SU-DHL-6 (cell line): ENCODE results near the gene GALNT14.

Experiments
- EZH2phosphoT487 ChIP-seq: fragments of 200-600 bp; sonication (generic), shearing (Covaris generic); conservative IDR thresholded peaks from 2 replicates; pipeline ENCODE4 v1.6.1; 2018; ENCODE audit warnings: mild to moderate bottlenecking, antibody characterized with exemption, low read length, moderate library complexity, mixed read lengths
- TF ChIP-seq, protein P1 (sequence below): fragments of 200-600 bp; sonication (generic); IDR thresholded peaks from one replicate; pipeline ENCODE4 v1.5.1; 2017; ENCODE audit warnings: antibody characterized with exemption, mild to moderate bottlenecking, low read length, moderate library complexity; ENCODE audit not compliant: insufficient read depth, poor library complexity, severe bottlenecking

- TF ChIP-seq, protein P1, sequence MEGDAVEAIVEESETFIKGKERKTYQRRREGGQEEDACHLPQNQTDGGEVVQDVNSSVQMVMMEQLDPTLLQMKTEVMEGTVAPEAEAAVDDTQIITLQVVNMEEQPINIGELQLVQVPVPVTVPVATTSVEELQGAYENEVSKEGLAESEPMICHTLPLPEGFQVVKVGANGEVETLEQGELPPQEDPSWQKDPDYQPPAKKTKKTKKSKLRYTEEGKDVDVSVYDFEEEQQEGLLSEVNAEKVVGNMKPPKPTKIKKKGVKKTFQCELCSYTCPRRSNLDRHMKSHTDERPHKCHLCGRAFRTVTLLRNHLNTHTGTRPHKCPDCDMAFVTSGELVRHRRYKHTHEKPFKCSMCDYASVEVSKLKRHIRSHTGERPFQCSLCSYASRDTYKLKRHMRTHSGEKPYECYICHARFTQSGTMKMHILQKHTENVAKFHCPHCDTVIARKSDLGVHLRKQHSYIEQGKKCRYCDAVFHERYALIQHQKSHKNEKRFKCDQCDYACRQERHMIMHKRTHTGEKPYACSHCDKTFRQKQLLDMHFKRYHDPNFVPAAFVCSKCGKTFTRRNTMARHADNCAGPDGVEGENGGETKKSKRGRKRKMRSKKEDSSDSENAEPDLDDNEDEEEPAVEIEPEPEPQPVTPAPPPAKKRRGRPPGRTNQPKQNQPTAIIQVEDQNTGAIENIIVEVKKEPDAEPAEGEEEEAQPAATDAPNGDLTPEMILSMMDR = no peak
- TF ChIP-seq EZH2phosphoT487 = no peak
These were observed 816 bp downstream of the GALNT14 start for GRCh38 chr2:31137211-31138036.
